SK-N-SH (cell line): ENCODE results near the gene SLC35F4.

Experiments
- ELF1 ChIP-seq: IDR thresholded peaks from 2 replicates; pipeline ENCODE4 v1.4.0; 2012
- EP300 ChIP-seq, 2 experiments: IDR thresholded peaks; 2 replicates each; pipeline versions ENCODE4 v1.4.0 to v1.6.1; 2012; ENCODE audit warnings: borderline replicate concordance in 1 of 2, low read depth in 1 of 2, low read length in 1 of 2
- MAX ChIP-seq: IDR thresholded peaks from 2 replicates; pipeline ENCODE4 v1.4.0; 2012; ENCODE audit warnings: low read depth
- NRF1 ChIP-seq: IDR thresholded peaks from 2 replicates; pipeline ENCODE4 v1.6.1; 2012; ENCODE audit warnings: low read depth, mild to moderate bottlenecking, low read length
- RXRA ChIP-seq: IDR thresholded peaks from 2 replicates; pipeline ENCODE4 v1.4.0; 2012; ENCODE audit warnings: low read depth, mild to moderate bottlenecking, borderline replicate concordance
- TCF12 ChIP-seq: IDR thresholded peaks from 2 replicates; pipeline ENCODE4 v1.4.0; 2012
- TEAD4 ChIP-seq: IDR thresholded peaks from 2 replicates; pipeline ENCODE4 v1.4.0; 2012; ENCODE audit warnings: mild to moderate bottlenecking, borderline replicate concordance; ENCODE audit not compliant: insufficient read depth
- YY1 ChIP-seq: IDR thresholded peaks from 2 replicates; pipeline ENCODE4 v1.4.0; 2012; ENCODE audit warnings: low read depth, mild to moderate bottlenecking
- TF ChIP-seq, protein P1 (sequence below): fragments of 200-600 bp; sonication (generic); IDR thresholded peaks from 2 replicates; pipeline ENCODE4 v1.6.1; 2017; ENCODE audit warnings: antibody characterized with exemption, mild to moderate bottlenecking, moderate library complexity
- TF ChIP-seq, protein P2 (sequence below): IDR thresholded peaks from 2 replicates; pipeline ENCODE4 v1.4.0; 2012; ENCODE audit warnings: low read depth, borderline replicate concordance
- TF ChIP-seq, protein P3 (sequence below): fragments of 150-350 bp; IDR thresholded peaks from 2 replicates; pipeline ENCODE4 v1.6.1; 2016; ENCODE audit warnings: mild to moderate bottlenecking, low read depth, low read length
- TF ChIP-seq, protein P4 (sequence below): IDR thresholded peaks from 2 replicates; pipeline ENCODE4 v1.4.0; 2012; ENCODE audit warnings: low read depth, borderline replicate concordance
- TF ChIP-seq, protein P5 (sequence below): fragments of 150-350 bp; IDR thresholded peaks from 2 replicates; pipeline ENCODE4 v1.6.1; 2017; ENCODE audit warnings: antibody characterized with exemption, low read length, low read depth, borderline replicate concordance
- TF ChIP-seq, protein P6 (sequence below): IDR thresholded peaks from 2 replicates; pipeline ENCODE4 v1.6.1; 2012; ENCODE audit warnings: mild to moderate bottlenecking, low read depth, low read length, moderate library complexity

DNA sequence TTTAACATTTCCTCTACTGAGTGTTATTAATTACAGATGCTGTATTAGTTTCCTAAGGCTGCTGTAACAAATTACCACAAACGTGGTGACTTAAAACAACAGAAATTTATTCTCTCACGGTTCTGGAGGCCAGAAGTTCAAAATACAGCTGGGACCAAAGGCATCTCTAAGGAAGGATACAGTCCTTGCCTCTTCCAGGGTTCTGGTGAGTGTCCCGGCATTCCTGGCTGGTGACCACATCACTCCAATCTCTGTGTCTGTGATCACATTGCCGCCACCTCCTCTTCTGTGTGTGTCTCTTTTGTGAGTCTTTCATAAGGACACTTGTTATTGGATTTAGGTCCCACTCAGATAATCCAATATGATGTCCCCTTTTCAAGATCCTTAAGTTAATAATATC is 287.1 kb downstream of the SLC35F4 start:
- TF ChIP-seq TCF12 (no peak), ELF1 (no peak), EP300 (IDR thresholded peaks at IDR 0.05; ENCODE audit: borderline replicate concordance in 1 of 2, low read depth in 1 of 2, low read length in 1 of 2) (no peak), TEAD4 (no peak), YY1 (no peak), MAX (no peak), NRF1 (no peak), RXRA (no peak)
- TF ChIP-seq, protein P1, sequence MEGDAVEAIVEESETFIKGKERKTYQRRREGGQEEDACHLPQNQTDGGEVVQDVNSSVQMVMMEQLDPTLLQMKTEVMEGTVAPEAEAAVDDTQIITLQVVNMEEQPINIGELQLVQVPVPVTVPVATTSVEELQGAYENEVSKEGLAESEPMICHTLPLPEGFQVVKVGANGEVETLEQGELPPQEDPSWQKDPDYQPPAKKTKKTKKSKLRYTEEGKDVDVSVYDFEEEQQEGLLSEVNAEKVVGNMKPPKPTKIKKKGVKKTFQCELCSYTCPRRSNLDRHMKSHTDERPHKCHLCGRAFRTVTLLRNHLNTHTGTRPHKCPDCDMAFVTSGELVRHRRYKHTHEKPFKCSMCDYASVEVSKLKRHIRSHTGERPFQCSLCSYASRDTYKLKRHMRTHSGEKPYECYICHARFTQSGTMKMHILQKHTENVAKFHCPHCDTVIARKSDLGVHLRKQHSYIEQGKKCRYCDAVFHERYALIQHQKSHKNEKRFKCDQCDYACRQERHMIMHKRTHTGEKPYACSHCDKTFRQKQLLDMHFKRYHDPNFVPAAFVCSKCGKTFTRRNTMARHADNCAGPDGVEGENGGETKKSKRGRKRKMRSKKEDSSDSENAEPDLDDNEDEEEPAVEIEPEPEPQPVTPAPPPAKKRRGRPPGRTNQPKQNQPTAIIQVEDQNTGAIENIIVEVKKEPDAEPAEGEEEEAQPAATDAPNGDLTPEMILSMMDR: no peak
- TF ChIP-seq, protein P2, sequence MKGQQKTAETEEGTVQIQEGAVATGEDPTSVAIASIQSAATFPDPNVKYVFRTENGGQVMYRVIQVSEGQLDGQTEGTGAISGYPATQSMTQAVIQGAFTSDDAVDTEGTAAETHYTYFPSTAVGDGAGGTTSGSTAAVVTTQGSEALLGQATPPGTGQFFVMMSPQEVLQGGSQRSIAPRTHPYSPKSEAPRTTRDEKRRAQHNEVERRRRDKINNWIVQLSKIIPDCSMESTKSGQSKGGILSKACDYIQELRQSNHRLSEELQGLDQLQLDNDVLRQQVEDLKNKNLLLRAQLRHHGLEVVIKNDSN: no peak
- TF ChIP-seq, protein P3, sequence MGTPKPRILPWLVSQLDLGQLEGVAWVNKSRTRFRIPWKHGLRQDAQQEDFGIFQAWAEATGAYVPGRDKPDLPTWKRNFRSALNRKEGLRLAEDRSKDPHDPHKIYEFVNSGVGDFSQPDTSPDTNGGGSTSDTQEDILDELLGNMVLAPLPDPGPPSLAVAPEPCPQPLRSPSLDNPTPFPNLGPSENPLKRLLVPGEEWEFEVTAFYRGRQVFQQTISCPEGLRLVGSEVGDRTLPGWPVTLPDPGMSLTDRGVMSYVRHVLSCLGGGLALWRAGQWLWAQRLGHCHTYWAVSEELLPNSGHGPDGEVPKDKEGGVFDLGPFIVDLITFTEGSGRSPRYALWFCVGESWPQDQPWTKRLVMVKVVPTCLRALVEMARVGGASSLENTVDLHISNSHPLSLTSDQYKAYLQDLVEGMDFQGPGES: no peak
- TF ChIP-seq, protein P4, sequence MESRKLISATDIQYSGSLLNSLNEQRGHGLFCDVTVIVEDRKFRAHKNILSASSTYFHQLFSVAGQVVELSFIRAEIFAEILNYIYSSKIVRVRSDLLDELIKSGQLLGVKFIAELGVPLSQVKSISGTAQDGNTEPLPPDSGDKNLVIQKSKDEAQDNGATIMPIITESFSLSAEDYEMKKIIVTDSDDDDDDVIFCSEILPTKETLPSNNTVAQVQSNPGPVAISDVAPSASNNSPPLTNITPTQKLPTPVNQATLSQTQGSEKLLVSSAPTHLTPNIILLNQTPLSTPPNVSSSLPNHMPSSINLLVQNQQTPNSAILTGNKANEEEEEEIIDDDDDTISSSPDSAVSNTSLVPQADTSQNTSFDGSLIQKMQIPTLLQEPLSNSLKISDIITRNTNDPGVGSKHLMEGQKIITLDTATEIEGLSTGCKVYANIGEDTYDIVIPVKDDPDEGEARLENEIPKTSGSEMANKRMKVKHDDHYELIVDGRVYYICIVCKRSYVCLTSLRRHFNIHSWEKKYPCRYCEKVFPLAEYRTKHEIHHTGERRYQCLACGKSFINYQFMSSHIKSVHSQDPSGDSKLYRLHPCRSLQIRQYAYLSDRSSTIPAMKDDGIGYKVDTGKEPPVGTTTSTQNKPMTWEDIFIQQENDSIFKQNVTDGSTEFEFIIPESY: no peak
- TF ChIP-seq, protein P5, sequence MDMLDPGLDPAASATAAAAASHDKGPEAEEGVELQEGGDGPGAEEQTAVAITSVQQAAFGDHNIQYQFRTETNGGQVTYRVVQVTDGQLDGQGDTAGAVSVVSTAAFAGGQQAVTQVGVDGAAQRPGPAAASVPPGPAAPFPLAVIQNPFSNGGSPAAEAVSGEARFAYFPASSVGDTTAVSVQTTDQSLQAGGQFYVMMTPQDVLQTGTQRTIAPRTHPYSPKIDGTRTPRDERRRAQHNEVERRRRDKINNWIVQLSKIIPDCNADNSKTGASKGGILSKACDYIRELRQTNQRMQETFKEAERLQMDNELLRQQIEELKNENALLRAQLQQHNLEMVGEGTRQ: no peak
- TF ChIP-seq, protein P6, sequence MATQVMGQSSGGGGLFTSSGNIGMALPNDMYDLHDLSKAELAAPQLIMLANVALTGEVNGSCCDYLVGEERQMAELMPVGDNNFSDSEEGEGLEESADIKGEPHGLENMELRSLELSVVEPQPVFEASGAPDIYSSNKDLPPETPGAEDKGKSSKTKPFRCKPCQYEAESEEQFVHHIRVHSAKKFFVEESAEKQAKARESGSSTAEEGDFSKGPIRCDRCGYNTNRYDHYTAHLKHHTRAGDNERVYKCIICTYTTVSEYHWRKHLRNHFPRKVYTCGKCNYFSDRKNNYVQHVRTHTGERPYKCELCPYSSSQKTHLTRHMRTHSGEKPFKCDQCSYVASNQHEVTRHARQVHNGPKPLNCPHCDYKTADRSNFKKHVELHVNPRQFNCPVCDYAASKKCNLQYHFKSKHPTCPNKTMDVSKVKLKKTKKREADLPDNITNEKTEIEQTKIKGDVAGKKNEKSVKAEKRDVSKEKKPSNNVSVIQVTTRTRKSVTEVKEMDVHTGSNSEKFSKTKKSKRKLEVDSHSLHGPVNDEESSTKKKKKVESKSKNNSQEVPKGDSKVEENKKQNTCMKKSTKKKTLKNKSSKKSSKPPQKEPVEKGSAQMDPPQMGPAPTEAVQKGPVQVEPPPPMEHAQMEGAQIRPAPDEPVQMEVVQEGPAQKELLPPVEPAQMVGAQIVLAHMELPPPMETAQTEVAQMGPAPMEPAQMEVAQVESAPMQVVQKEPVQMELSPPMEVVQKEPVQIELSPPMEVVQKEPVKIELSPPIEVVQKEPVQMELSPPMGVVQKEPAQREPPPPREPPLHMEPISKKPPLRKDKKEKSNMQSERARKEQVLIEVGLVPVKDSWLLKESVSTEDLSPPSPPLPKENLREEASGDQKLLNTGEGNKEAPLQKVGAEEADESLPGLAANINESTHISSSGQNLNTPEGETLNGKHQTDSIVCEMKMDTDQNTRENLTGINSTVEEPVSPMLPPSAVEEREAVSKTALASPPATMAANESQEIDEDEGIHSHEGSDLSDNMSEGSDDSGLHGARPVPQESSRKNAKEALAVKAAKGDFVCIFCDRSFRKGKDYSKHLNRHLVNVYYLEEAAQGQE: no peak
